ENCODE results near the gene RAP1GDS1.
"Not testable (repeated sequence)": the region's sequence is repeated elsewhere in the genome, so short reads cannot be mapped to it uniquely, and the experiment has no call there.

GRCh38 chr4:98461121-98461865, 200.1 kb downstream of the RAP1GDS1 start:
- TF ChIP-seq EZH2phosphoT487 (IDR thresholded peaks at IDR 0.05; ENCODE audit: insufficient read depth, low read depth); EZH2 (IDR thresholded peaks at IDR 0.05; ENCODE audit: insufficient read depth, poor library complexity, severe bottlenecking): not testable (repeated sequence)
